Spleen (tissue), 11 donors: ENCODE measurements around the gene SLC22A23. TPM values are rescaled to one million over a fixed set of nuclear protein-coding genes. Genes with fewer than 3 reads are reported as not detected.

Experiments
- DNase-seq: peaks from one replicate; pipeline ENCODE4 v3.0.0-alpha.2; 2020
- H3K27ac ChIP-seq, 8 donors: fragments of 200-600 bp; sonication (generic) in 7 of 8; 1 replicate in 4 of 8; 2 replicates in 4 of 8; pipeline versions ENCODE4 v1.5.0 to v1.8.0; 2016 to 2021; ENCODE audit warnings: inconsistent platforms in 4 of 8, mild to moderate bottlenecking in 4 of 8, moderate library complexity in 1 of 8
- H3K27me3 ChIP-seq, 7 donors: fragments of 200-600 bp; sonication (generic) in 6 of 7; replicated peaks in 1 of 7; 1 replicate in 4 of 7; 2 replicates in 3 of 7; pipeline versions ENCODE4 v1.5.0 to v1.8.0; 2016 to 2021; ENCODE audit warnings: inconsistent platforms in 3 of 7, mild to moderate bottlenecking in 1 of 7
- H3K36me3 ChIP-seq, 6 donors: fragments of 200-600 bp; sonication (generic) in 5 of 6; 1 replicate in 4 of 6; 2 replicates in 2 of 6; pipeline versions ENCODE4 v1.5.0 to v1.8.0; 2016 to 2021; ENCODE audit warnings: inconsistent platforms in 2 of 6
- H3K4me1 ChIP-seq, 6 donors: fragments of 200-600 bp; sonication (generic) in 5 of 6; 1 replicate in 3 of 6; 2 replicates in 3 of 6; pipeline versions ENCODE4 v1.5.0 to v1.8.0; 2016 to 2021; ENCODE audit warnings: inconsistent platforms in 3 of 6
- H3K4me3 ChIP-seq, 8 donors: fragments of 200-600 bp; sonication (generic) in 7 of 8; 1 replicate in 4 of 8; 2 replicates in 4 of 8; pipeline versions ENCODE4 v1.5.0 to v1.8.0; 2016 to 2021; ENCODE audit warnings: inconsistent platforms in 4 of 8, mild to moderate bottlenecking in 4 of 8, moderate library complexity in 2 of 8
- H3K9me3 ChIP-seq, 8 donors: fragments of 200-600 bp; sonication (generic) in 7 of 8; 1 replicate in 4 of 8; 2 replicates in 4 of 8; pipeline versions ENCODE4 v1.5.0 to v1.8.0; 2016 to 2021; ENCODE audit warnings: inconsistent platforms in 4 of 8
- POLR2A ChIP-seq, 3 donors: fragments of 450-650 bp; IDR thresholded peaks; one replicate each; pipeline ENCODE4 v1.5.1; 2017; ENCODE audit warnings: antibody characterized with exemption in 3 of 3, mild to moderate bottlenecking in 1 of 3
- POLR2AphosphoS5 ChIP-seq, 3 donors: sonication (generic); formaldehyde crosslinking; IDR thresholded peaks; one replicate each; pipeline ENCODE4 v1.5.1; 2017; ENCODE audit warnings: antibody characterized with exemption in 3 of 3
- WGBS, 5 donors: extraction: QIAGEN DNeasy Blood & Tissue Kit in 3 of 5; methylation state at CpG; one replicate each; pipeline versions ENCODE4 v1.1.5 to v1.1.7; 2013 to 2018; 5-methylcytosine and 5-hydroxymethylcytosine counted together
- intact Hi-C: fragments of 100-400 bp; cut with DNase I; formaldehyde crosslinking; loops from one replicate; pipeline ENCODE4 v1.15.0; 2023; ENCODE audit warnings: low total_unique reads
- polyA plus RNA-seq, 3 donors: library from polyadenylated mRNA; stranded (reverse); fragments of 200-250 nt; gene quantifications; one replicate each; pipeline ENCODE4 v1.2.1, GENCODE V29; 2013
- total RNA-seq, 7 donors: library from RNA; depleted of rRNA in 3 of 7; stranded (reverse); fragments of >200 nt in 3 of 7; fragmentation: NEBNext Ultra II Directional in 4 of 7; extraction: Animal tissue kit (Norgen Biotek cat#: 25700) in 4 of 7; gene quantifications; one replicate each; pipeline versions ENCODE4 v1.1.0 to v1.2.1, GENCODE V29; 2016 to 2021
- TF ChIP-seq, protein P1 (sequence below), 11 experiments: fragments of 200-600 bp in 7 of 11; fragments of 450-650 bp in 4 of 11; sonication (generic) in 4 of 11; IDR thresholded peaks in 8 of 11; conservative IDR thresholded peaks in 3 of 11; 1 replicate in 7 of 11; 2 replicates in 4 of 11; pipeline versions ENCODE4 v1.4.0 to v1.8.0; 2016 to 2021; ENCODE audit warnings: antibody characterized with exemption in 11 of 11, inconsistent platforms in 4 of 11, mild to moderate bottlenecking in 1 of 11
- donor health status: healthy with polysubstance abuse.
- donor health status: DM: no; HTN: no; CAD: no; lungs with moderate emphysema.
- donor health status: DM: no; HTN: no; CAD: no.
- donor health status: Bipolar disorder and iron deficiency.
- donor health status: healthy.
- donor health status: DM: no; HTN: no; CAD: no.
- donor health status: DM: yes; HTN: yes; CAD: no.

SLC22A23 gene
- total and polyA plus RNA-seq, 10 donors: 1.9 to 22.6 (median 18.3) TPM

DNA sequence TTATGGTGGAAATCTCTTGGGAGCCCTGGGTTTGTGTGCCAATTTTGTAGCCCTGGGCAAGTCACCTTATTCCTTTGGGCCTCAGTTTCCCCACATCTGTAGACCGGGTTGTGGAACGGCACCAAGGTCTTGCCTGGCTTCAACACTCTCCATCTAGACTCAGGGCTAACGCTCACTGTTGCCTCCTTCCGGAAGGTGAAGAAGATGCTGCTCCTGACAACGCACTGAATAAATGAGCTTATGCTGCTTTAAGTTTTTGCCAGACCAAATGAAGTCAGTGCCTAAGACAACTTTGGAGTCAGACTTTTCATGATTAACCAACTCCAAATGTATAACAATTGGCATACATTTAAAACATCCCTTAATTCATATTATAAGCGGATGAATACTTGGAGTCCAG is 145.0 kb downstream of the SLC22A23 start:
- no peak overlapping the region for H3K4me3 ChIP-seq
- no peaks in the 10 kb centered on the region for H3K9me3 ChIP-seq
- no peak for TF ChIP-seq POLR2A (IDR thresholded peaks at IDR 0.05)
- TF ChIP-seq, protein P1, sequence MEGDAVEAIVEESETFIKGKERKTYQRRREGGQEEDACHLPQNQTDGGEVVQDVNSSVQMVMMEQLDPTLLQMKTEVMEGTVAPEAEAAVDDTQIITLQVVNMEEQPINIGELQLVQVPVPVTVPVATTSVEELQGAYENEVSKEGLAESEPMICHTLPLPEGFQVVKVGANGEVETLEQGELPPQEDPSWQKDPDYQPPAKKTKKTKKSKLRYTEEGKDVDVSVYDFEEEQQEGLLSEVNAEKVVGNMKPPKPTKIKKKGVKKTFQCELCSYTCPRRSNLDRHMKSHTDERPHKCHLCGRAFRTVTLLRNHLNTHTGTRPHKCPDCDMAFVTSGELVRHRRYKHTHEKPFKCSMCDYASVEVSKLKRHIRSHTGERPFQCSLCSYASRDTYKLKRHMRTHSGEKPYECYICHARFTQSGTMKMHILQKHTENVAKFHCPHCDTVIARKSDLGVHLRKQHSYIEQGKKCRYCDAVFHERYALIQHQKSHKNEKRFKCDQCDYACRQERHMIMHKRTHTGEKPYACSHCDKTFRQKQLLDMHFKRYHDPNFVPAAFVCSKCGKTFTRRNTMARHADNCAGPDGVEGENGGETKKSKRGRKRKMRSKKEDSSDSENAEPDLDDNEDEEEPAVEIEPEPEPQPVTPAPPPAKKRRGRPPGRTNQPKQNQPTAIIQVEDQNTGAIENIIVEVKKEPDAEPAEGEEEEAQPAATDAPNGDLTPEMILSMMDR (IDR thresholded peaks at IDR 0.05 in 8 of 11, conservative IDR thresholded peaks at IDR 0.05 in 3 of 11): no peak
- H3K27ac ChIP-seq: no peak overlapping the region
- intact Hi-C loops: no loop called here
- no peaks in the 10 kb centered on the region for H3K36me3 ChIP-seq
- 90 to 96% (median 94%) methylated on average over 6 of the region's 6 CpGs for whole genome bisulfite sequencing, 5 donors
- no peaks in the 10 kb centered on the region for H3K4me1 ChIP-seq
- peak; percentile 16 for DNase-seq
- peaks cover 0 to 10% (median 0%) of the 10 kb centered on the region in 7 donors for H3K27me3 ChIP-seq

DNA sequence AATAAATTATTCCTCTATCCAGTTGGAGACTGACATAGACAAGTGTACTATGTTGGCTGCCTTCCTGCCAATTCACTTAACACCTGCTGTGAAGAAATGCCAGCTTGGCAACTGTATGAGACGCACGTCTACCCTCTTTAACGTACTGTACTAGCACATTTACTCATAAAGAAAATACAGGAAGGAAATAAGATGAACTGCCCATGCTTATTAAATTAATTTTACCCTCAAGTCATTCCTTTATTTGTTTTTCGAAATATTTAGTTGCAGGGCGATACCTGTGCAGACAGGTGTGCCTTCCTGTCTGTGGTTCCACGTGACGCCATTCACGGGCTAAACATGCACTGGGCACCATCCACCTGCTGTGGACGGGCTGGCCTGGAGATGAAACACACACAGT is 146.1 kb downstream of the SLC22A23 start:
- H3K9me3 ChIP-seq: peaks cover 0 to 3% (median 0%) of the 10 kb centered on the region in 8 donors
- DNase-seq: peak; percentile 34
- 77 to 91% (median 82%) methylated on average over 9 of the region's 9 CpGs for WGBS, 5 donors
- TF ChIP-seq POLR2A (IDR thresholded peaks at IDR 0.05) (no peak), POLR2AphosphoS5 (IDR thresholded peaks at IDR 0.05) (no peak)
- TF ChIP-seq, protein P1 (IDR thresholded peaks at IDR 0.05 in 8 of 11, conservative IDR thresholded peaks at IDR 0.05 in 3 of 11): no peak
- intact Hi-C loops: no loop called here
- H3K4me1 ChIP-seq: no peaks in the 10 kb centered on the region
- H3K4me3 ChIP-seq: no peak overlapping the region
- no peak overlapping the region for H3K27ac ChIP-seq
- H3K27me3 ChIP-seq: peaks cover 0 to 15% (median 0%) of the 10 kb centered on the region in 7 donors
- no peaks in the 10 kb centered on the region for H3K36me3 ChIP-seq

DNA sequence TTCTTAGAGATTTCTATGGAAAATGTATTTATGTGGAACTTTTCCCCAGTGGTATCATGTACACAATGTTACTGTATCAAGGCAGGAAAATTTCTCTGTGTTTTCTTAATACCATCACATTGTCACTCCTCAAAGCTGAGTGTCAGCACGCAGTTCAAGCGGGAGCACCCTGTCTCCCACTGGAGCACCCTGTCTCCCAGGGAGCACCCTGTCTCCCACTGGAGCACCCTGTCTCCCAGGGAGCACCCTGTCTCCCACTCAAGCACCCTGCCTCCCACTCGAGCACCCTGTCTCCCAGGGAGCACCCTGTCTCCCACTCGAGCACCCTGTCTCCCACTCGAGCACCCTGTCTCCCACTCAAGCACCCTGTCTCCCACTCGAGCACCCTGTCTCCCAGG is 146.8 kb downstream of the SLC22A23 start:
- Histone ChIP-seq H3K27me3 (peaks cover 0 to 15% (median 0%) of the 10 kb centered on the region in 7 donors), H3K4me1 (no peaks in the 10 kb centered on the region), H3K4me3 (no peak overlapping the region), H3K27ac (no peak overlapping the region), H3K9me3 (peaks cover 0 to 5% (median 0%) of the 10 kb centered on the region in 8 donors), H3K36me3 (no peaks in the 10 kb centered on the region)
- WGBS, 5 donors: 69 to 93% (median 80%) methylated on average over 5 to 6 of the region's 6 CpGs
- peak; percentile 41 for DNase-seq
- TF ChIP-seq POLR2A (IDR thresholded peaks at IDR 0.05) (no peak), POLR2AphosphoS5 (IDR thresholded peaks at IDR 0.05) (no peak)
- TF ChIP-seq, protein P1 (IDR thresholded peaks at IDR 0.05 in 8 of 11, conservative IDR thresholded peaks at IDR 0.05 in 3 of 11): no peak
- intact Hi-C loops: no loop called here

DNA sequence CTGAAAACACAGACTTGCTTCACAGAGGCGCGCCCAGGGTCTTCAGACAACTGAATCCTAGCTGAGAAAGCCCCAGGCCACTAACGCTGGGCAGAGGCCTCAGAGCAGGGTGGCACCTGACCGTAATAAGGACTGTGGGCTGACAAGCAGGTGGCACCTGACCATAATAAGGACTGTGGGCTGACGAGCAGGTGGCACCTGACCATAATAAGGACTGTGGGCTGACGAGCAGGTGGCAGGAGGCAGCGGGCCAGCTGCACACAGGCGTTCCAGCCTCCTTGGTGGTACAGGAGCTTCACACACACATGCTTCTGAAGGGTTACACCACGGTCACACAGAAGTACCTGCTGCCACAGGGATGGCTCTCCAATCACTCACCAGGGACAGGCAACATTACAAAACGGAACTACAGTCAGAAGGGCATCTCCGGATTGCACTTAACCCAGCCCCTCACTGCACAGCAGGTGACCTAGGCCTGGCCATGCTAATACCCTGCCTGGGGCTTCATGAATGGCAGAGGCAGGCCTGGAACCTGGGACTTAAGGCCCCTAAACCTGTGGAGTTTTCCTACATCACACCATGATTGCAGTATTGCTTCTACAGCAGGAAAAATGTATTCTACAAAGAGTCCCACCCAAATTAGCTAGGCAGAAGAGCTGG is 147.3 kb downstream of the SLC22A23 start:
- DNase-seq: peak; percentile 62
- H3K27ac ChIP-seq: no peak overlapping the region
- intact Hi-C loops: no loop called here
- peaks cover 0 to 15% (median 0%) of the 10 kb centered on the region in 7 donors for H3K27me3 ChIP-seq
- TF ChIP-seq, protein P1 (IDR thresholded peaks at IDR 0.05 in 8 of 11, conservative IDR thresholded peaks at IDR 0.05 in 3 of 11): no peak
- TF ChIP-seq POLR2AphosphoS5 (IDR thresholded peaks at IDR 0.05): no peak
- TF ChIP-seq POLR2A (IDR thresholded peaks at IDR 0.05): no peak
- 73 to 91% (median 84%) methylated on average over 7 to 11 of the region's 11 CpGs for WGBS, 5 donors
- no peak overlapping the region for H3K4me3 ChIP-seq
- H3K36me3 ChIP-seq: no peaks in the 10 kb centered on the region
- no peaks in the 10 kb centered on the region for H3K4me1 ChIP-seq
- H3K9me3 ChIP-seq: peaks cover 0 to 5% (median 0%) of the 10 kb centered on the region in 8 donors
